PC-3 (cell line): ENCODE data around the gene RING1. TPM values are rescaled to one million over a fixed set of nuclear protein-coding genes. Genes with fewer than 3 reads are reported as not detected.

Experiments
- ATAC-seq: fragments of 200-7000 bp; cut with Tn5 transposase; 2 replicates; pipeline ENCODE4 v1.9.1; 2020; ENCODE audit warnings: mild to moderate bottlenecking, moderate library complexity
- BruUV-seq: library from RNA; stranded (reverse); fragments of 400-500 nt; replicated peaks from 2 replicates; lab custom pipeline; 2021; lab: Mats Ljungman, UMichigan
- CTCF ChIA-PET: fragments of 300-600 bp; sonication (Branson Sonifier 250); formaldehyde crosslinking; loops from one replicate; lab custom pipeline; 2022; ENCODE audit warnings: antibody characterized with exemption; lab: Charles Lee
- POLR2A ChIA-PET: fragments of 300-600 bp; sonication (Branson Sonifier 250); formaldehyde crosslinking; loops from one replicate; lab custom pipeline; 2022; ENCODE audit warnings: antibody characterized with exemption; ENCODE audit not compliant: unreplicated experiment; lab: Charles Lee
- DNase-seq: peaks from one replicate; pipeline ENCODE4 v3.0.0-alpha.2; 2015
- H2AFZ ChIP-seq: fragments of 300-600 bp; sonication (generic); 2 replicates; pipeline ENCODE4 v1.6.0; 2016; ENCODE audit warnings: antibody characterized with exemption, low read length
- H3F3A ChIP-seq: fragments of 300-600 bp; sonication (generic); one replicate; pipeline ENCODE4 v1.6.0; 2017; ENCODE audit warnings: antibody characterized with exemption, low read length, control low read depth, mild to moderate bottlenecking; ENCODE audit not compliant: unreplicated experiment
- H3K27ac ChIP-seq: fragments of 300-600 bp; sonication (generic); 2 replicates; pipeline ENCODE4 v1.5.1; 2016; ENCODE audit warnings: mild to moderate bottlenecking, low read length
- H3K27me3 ChIP-seq: fragments of 300-600 bp; sonication (generic); 2 replicates; pipeline ENCODE4 v1.6.1; 2016; ENCODE audit warnings: low read length, mixed read lengths
- H3K36me3 ChIP-seq: fragments of 300-600 bp; sonication (generic); 2 replicates; pipeline ENCODE4 v1.6.1; 2016; ENCODE audit warnings: low read depth, mixed run types, low read length, mixed read lengths
- H3K4me1 ChIP-seq: fragments of 300-600 bp; sonication (generic); 2 replicates; pipeline ENCODE4 v1.5.1; 2016; ENCODE audit warnings: low read length; ENCODE audit not compliant: insufficient read depth
- H3K4me2 ChIP-seq: fragments of 300-600 bp; sonication (generic); 2 replicates; pipeline ENCODE4 v1.6.0; 2016; ENCODE audit warnings: low read length
- H3K4me3 ChIP-seq: fragments of 300-600 bp; sonication (generic); 2 replicates; pipeline ENCODE4 v1.5.1; 2016; ENCODE audit warnings: mild to moderate bottlenecking, low read length, mixed read lengths
- H3K79me2 ChIP-seq: fragments of 300-600 bp; sonication (generic); 2 replicates; pipeline ENCODE4 v1.6.1; 2017; ENCODE audit warnings: low read length, mixed read lengths
- H3K9ac ChIP-seq: fragments of 300-600 bp; sonication (generic); 2 replicates; pipeline ENCODE4 v1.6.0; 2016; ENCODE audit warnings: mild to moderate bottlenecking, low read length
- H3K9me2 ChIP-seq: fragments of 300-600 bp; sonication (generic); replicated peaks from 2 replicates; pipeline ENCODE4 v1.6.1; 2016; ENCODE audit warnings: mixed run types, low read length, mixed read lengths
- H3K9me3 ChIP-seq: fragments of 300-600 bp; sonication (generic); 2 replicates; pipeline ENCODE4 v1.6.1; 2016; ENCODE audit warnings: low read length, mixed read lengths
- H4K20me1 ChIP-seq: fragments of 300-600 bp; sonication (generic); 2 replicates; pipeline ENCODE4 v1.6.1; 2016; ENCODE audit warnings: low read length, mixed read lengths
- CTCF ChIP-seq: fragments of 300-600 bp; sonication (generic); conservative IDR thresholded peaks from 2 replicates; pipeline ENCODE4 v1.5.1; 2017; ENCODE audit warnings: antibody characterized with exemption, low read depth, mild to moderate bottlenecking, low read length
- EZH2 ChIP-seq: fragments of 300-600 bp; sonication (generic); IDR thresholded peaks from one replicate; pipeline ENCODE4 v1.6.1; 2017; ENCODE audit warnings: antibody characterized with exemption, mild to moderate bottlenecking, low read length; ENCODE audit not compliant: unreplicated experiment
- EZH2phosphoT487 ChIP-seq: fragments of 300-600 bp; sonication (generic); IDR thresholded peaks from 2 replicates; pipeline ENCODE4 v1.6.1; 2018; ENCODE audit warnings: mild to moderate bottlenecking, antibody characterized with exemption, low read length, borderline replicate concordance
- intact Hi-C: fragments of 100-400 bp; cut with micrococcal nuclease; formaldehyde crosslinking; loops from 2 replicates; pipeline ENCODE4 v1.9.0; 2023
- microRNA-seq: library from miRNA; unstranded; fragments of <30 nt; microRNA quantifications from one replicate; pipeline ENCODE4 v1.1.0, GENCODE V29; 2020; ENCODE audit not compliant: unreplicated experiment
- total RNA-seq: library from RNA; depleted of rRNA; stranded (reverse); fragments of >200 nt; gene quantifications from 2 replicates; pipeline ENCODE4 v1.2.3, GENCODE V29; 2014; rRNA removed

Gene RING1
- total RNA-seq, 1 experiment from 2014 or later: 23.3 TPM

- Histone ChIP-seq H3K9ac (no peak overlapping the region), H3F3A (peaks cover 18% of the 10 kb centered on the region), H3K27ac (peak overlapping the region; percentile 65), H3K27me3 (no peaks in the 10 kb centered on the region), H3K79me2 (0 out of 2 replicates have a peak, but pooled peaks cover 2% of the 10 kb centered on the region), H3K9me2 (no peaks in the 10 kb centered on the region), H3K9me3 (no peaks in the 10 kb centered on the region), H3K4me3 (0 out of 2 replicates have a peak overlapping the region, but pooled peaks have one; percentile 21), H4K20me1 (no peaks in the 10 kb centered on the region), H2AFZ (peak overlapping the region; percentile 49; the same call in 1 of the 2 replicates), H3K4me1 (peaks cover 31% of the 10 kb centered on the region), H3K4me2 (peak overlapping the region; percentile 66), H3K36me3 (peaks cover 12% of the 10 kb centered on the region)
- ChIA-PET POLR2A (interaction anchor here (1.1 kb wide), 1 partner anchor 13 kb away, joined by 3 read pairs; the partner anchor contains the start of genes RPS18 and VPS52), CTCF (no interaction called here)
- BruUV-seq: no TSS peak
- ATAC-seq (peak; percentile 59), DNase-seq (peak; percentile 87)
- TF ChIP-seq CTCF (no peak), EZH2 (no peak), EZH2phosphoT487 (no peak)
- intact Hi-C loops: no loop called here
Measured at GRCh38 chr6:33259032-33259431, 50.7 kb downstream of the RING1 start.

Small RNA genes lying within 50 kb of the gene (microRNA-seq; reads per million reads assigned to microRNA genes)
- gene MIR219A1: 3.0 reads per million, percentile 7 among the genes with 10 or more reads in this experiment

Other genes with a start within 250 kb of the RING1 start
- gene BRD2, start 239.9 kb upstream of the RING1 start, total RNA-seq: 171 and 192 TPM in 2 replicates
- gene HLA-DOA, start 198.9 kb upstream of the RING1 start, total RNA-seq: not detected in 2 replicates
- gene HLA-DPA1, start 134.9 kb upstream of the RING1 start, total RNA-seq: not detected in 2 replicates
- gene HLA-DPB1, start 132.5 kb upstream of the RING1 start, total RNA-seq: not detected in 2 replicates
- gene COL11A2, start 16.0 kb upstream of the RING1 start, total RNA-seq: 0.58 and 0.63 TPM in 2 replicates
- gene RXRB, start 7.8 kb upstream of the RING1 start, total RNA-seq: 24.0 and 30.9 TPM in 2 replicates
- 128 and 149 TPM in 2 replicates for gene SLC39A7, start 7.6 kb upstream of the RING1 start, total RNA-seq
- 4.2 and 6.2 TPM in 2 replicates for gene HSD17B8, start 3.8 kb upstream of the RING1 start, total RNA-seq
- gene VPS52, start 63.4 kb downstream of the RING1 start, total RNA-seq: 33.7 and 39.9 TPM in 2 replicates
- 2,873 and 3,161 TPM in 2 replicates for gene RPS18, start 63.6 kb downstream of the RING1 start, total RNA-seq
- gene B3GALT4, start 68.6 kb downstream of the RING1 start, total RNA-seq: 7.9 and 8.4 TPM in 2 replicates
- gene WDR46, start 80.7 kb downstream of the RING1 start, total RNA-seq: 104 and 146 TPM in 2 replicates
- gene PFDN6, start 81.1 kb downstream of the RING1 start, total RNA-seq: 153 and 181 TPM in 2 replicates
- 34.9 and 37.0 TPM in 2 replicates for gene RGL2, start 90.4 kb downstream of the RING1 start, total RNA-seq
- gene TAPBP, start 105.6 kb downstream of the RING1 start, total RNA-seq: 67.2 and 77.8 TPM in 2 replicates
- gene ZBTB22, start 109.2 kb downstream of the RING1 start, total RNA-seq: 18.8 and 19.8 TPM in 2 replicates
- gene DAXX, start 114.5 kb downstream of the RING1 start, total RNA-seq: 35.1 and 40.3 TPM in 2 replicates
- gene KIFC1, start 183.3 kb downstream of the RING1 start, total RNA-seq: 60.6 and 66.7 TPM in 2 replicates
- 36.6 and 40.3 TPM in 2 replicates for gene PHF1, start 202.5 kb downstream of the RING1 start, total RNA-seq
- 227 and 242 TPM in 2 replicates for gene CUTA, start 209.6 kb downstream of the RING1 start, total RNA-seq
- gene SYNGAP1, start 211.6 kb downstream of the RING1 start, total RNA-seq: 1.9 and 2.9 TPM in 2 replicates
- gene ZBTB9, start 246.1 kb downstream of the RING1 start, total RNA-seq: 7.0 and 9.1 TPM in 2 replicates